HG02588 (cell line): ENCODE results near the gene PIK3CB.
A peak's percentile ranks its signal among the peaks of the same experiment; 100 is the strongest.
"Not testable (repeated sequence)": the region's sequence is repeated elsewhere in the genome, so short reads cannot be mapped to it uniquely, and the experiment has no call there.

Source experiments
- ATAC-seq: cut with Tn5 transposase; IDR thresholded peaks from one replicate; pipeline ENCODE4 v1.9.1; 2021; ENCODE audit warnings: mild to moderate bottlenecking, moderate library complexity; ENCODE audit not compliant: unreplicated experiment

The PIK3CB gene

GRCh38 chr3:138809500-138810256, 25.1 kb downstream of the PIK3CB start:
- no peak for ATAC-seq

- no peak for ATAC-seq
Observed at GRCh38 chr3:138806376-138807080, 28.2 kb downstream of the PIK3CB start.

GRCh38 chr3:138803006-138803653, 31.6 kb downstream of the PIK3CB start:
- ATAC-seq = no peak

GRCh38 chr3:138802223-138802622, 32.5 kb downstream of the PIK3CB start:
- not testable (repeated sequence) for ATAC-seq

- no peak for ATAC-seq
Observed at GRCh38 chr3:138801792-138802191, 32.9 kb downstream of the PIK3CB start.

GRCh38 chr3:138800248-138800647, 34.5 kb downstream of the PIK3CB start:
- no peak for ATAC-seq

- ATAC-seq = no peak
Observed at GRCh38 chr3:138799822-138800221, 34.9 kb downstream of the PIK3CB start.

- ATAC-seq = no peak
Observed at GRCh38 chr3:138797508-138798038, 37.2 kb downstream of the PIK3CB start.

- ATAC-seq = no peak
Observed at GRCh38 chr3:138796761-138797160, 38.0 kb downstream of the PIK3CB start.

- no peak for ATAC-seq
Observed at GRCh38 chr3:138786788-138787271, 47.9 kb downstream of the PIK3CB start.

- no peak for ATAC-seq
Observed at GRCh38 chr3:138785951-138786350, 48.8 kb downstream of the PIK3CB start.

- ATAC-seq = not testable (repeated sequence)
Observed at GRCh38 chr3:138785362-138785857, 49.3 kb downstream of the PIK3CB start.

- no peak for ATAC-seq
Observed at GRCh38 chr3:138782755-138783154, 52.0 kb downstream of the PIK3CB start.

GRCh38 chr3:138781012-138781470, 53.7 kb downstream of the PIK3CB start:
- no peak for ATAC-seq

GRCh38 chr3:138778643-138779042, 56.1 kb downstream of the PIK3CB start:
- no peak for ATAC-seq

- no peak for ATAC-seq
Observed at GRCh38 chr3:138776961-138777360, 57.8 kb downstream of the PIK3CB start.

- no peak for ATAC-seq
Observed at GRCh38 chr3:138775254-138775595, 59.5 kb downstream of the PIK3CB start.

GRCh38 chr3:138774529-138775253, 60.0 kb downstream of the PIK3CB start:
- peak; percentile 68 for ATAC-seq

GRCh38 chr3:138771585-138771984, 63.1 kb downstream of the PIK3CB start:
- ATAC-seq = no peak

- ATAC-seq = no peak
Observed at GRCh38 chr3:138769616-138770015, 65.1 kb downstream of the PIK3CB start.

- no peak for ATAC-seq
Observed at GRCh38 chr3:138768946-138769345, 65.8 kb downstream of the PIK3CB start.
